GM23338 (cell line): ENCODE measurements around the gene CACNA1A. TPM values are rescaled to one million over a fixed set of nuclear protein-coding genes. Genes with fewer than 3 reads are reported as not detected.

Experiments used
- ATAC-seq: fragments of 200-7000 bp; cut with Tn5 transposase; 3 replicates; pipeline ENCODE4 v1.9.1; 2020
- DNase-seq: peaks from one replicate; pipeline ENCODE4 v3.0.0-alpha.2; 2015; ENCODE audit warnings: low spot score
- H2AFZ ChIP-seq: fragments of 200-600 bp; sonication (generic); 2 replicates; pipeline ENCODE4 v1.8.0; 2016; ENCODE audit warnings: antibody characterized with exemption, mild to moderate bottlenecking, moderate library complexity
- H3F3A ChIP-seq: fragments of 200-600 bp; sonication (generic); replicated peaks from 2 replicates; pipeline ENCODE4 v1.8.0; 2017; ENCODE audit warnings: antibody characterized with exemption, mixed run types, low read depth
- H3K27ac ChIP-seq: fragments of 200-600 bp; sonication (generic); 2 replicates; pipeline ENCODE4 v1.6.1; 2016; ENCODE audit warnings: low read depth
- H3K27me3 ChIP-seq: fragments of 200-600 bp; sonication (generic); 2 replicates; pipeline ENCODE4 v1.8.0; 2016; ENCODE audit warnings: mild to moderate bottlenecking, mixed run types, moderate library complexity; ENCODE audit not compliant: insufficient read depth
- H3K36me3 ChIP-seq: fragments of 200-600 bp; sonication (generic); 2 replicates; pipeline ENCODE4 v1.8.0; 2016; ENCODE audit warnings: mild to moderate bottlenecking; ENCODE audit not compliant: insufficient read depth
- H3K4me1 ChIP-seq: fragments of 200-600 bp; sonication (generic); 2 replicates; pipeline ENCODE4 v1.8.0; 2016; ENCODE audit warnings: mild to moderate bottlenecking, moderate library complexity; ENCODE audit not compliant: insufficient read depth
- H3K4me2 ChIP-seq: fragments of 200-600 bp; sonication (generic); 2 replicates; pipeline ENCODE4 v1.7.1; 2017; ENCODE audit warnings: mixed run types
- H3K4me3 ChIP-seq: fragments of 200-600 bp; sonication (generic); 2 replicates; pipeline ENCODE4 v1.6.1; 2016; ENCODE audit warnings: mixed run types
- H3K79me2 ChIP-seq: fragments of 200-600 bp; sonication (generic); replicated peaks from 2 replicates; pipeline ENCODE4 v1.8.0; 2017; ENCODE audit warnings: mild to moderate bottlenecking; ENCODE audit not compliant: insufficient read depth
- H3K9me2 ChIP-seq: fragments of 200-600 bp; sonication (generic); 2 replicates; pipeline ENCODE4 v1.8.0; 2017; ENCODE audit not compliant: insufficient read depth
- H4K20me1 ChIP-seq: fragments of 200-600 bp; sonication (generic); replicated peaks from 2 replicates; pipeline ENCODE4 v1.8.0; 2017; ENCODE audit warnings: mild to moderate bottlenecking; ENCODE audit not compliant: insufficient read depth
- H3K27ac Mint-ChIP-seq: 2 replicates; pipeline ENCODE4 v1.8.0; 2020; ENCODE audit warnings: inconsistent platforms, mild to moderate bottlenecking, moderate library complexity, mixed read lengths
- H3K27me3 Mint-ChIP-seq: 3 replicates; pipeline ENCODE4 v1.8.0; 2022; ENCODE audit warnings: low read depth, mild to moderate bottlenecking, moderate library complexity, mixed read lengths, inconsistent platforms; ENCODE audit not compliant: insufficient read depth, poor library complexity
- H3K36me3 Mint-ChIP-seq: 3 replicates; pipeline ENCODE4 v1.8.0; 2021; ENCODE audit warnings: low read depth, mild to moderate bottlenecking, inconsistent platforms, moderate library complexity, mixed read lengths
- H3K4me1 Mint-ChIP-seq: 3 replicates; pipeline ENCODE4 v1.8.0; 2020; ENCODE audit warnings: mild to moderate bottlenecking, inconsistent platforms, mixed read lengths
- H3K4me3 Mint-ChIP-seq: 3 replicates; pipeline ENCODE4 v1.8.0; 2021; ENCODE audit warnings: moderate library complexity, mild to moderate bottlenecking, inconsistent platforms, mixed read lengths
- H3K9me3 Mint-ChIP-seq: 3 replicates; pipeline ENCODE4 v1.8.0; 2020; ENCODE audit warnings: moderate library complexity, mild to moderate bottlenecking, inconsistent platforms, mixed read lengths
- CREB1 ChIP-seq: fragments of 250-450 bp; sonication (Bioruptor Pico); IDR thresholded peaks from 2 replicates; pipeline ENCODE4 v1.5.0; 2020; ENCODE audit warnings: low read depth, mild to moderate bottlenecking, moderate library complexity
- JUNB ChIP-seq: IDR thresholded peaks from one replicate; pipeline ENCODE4 v1.6.1; 2016; ENCODE audit warnings: antibody characterized with exemption; ENCODE audit not compliant: unreplicated experiment
- POLR2AphosphoS5 ChIP-seq: IDR thresholded peaks from 2 replicates; pipeline ENCODE4 v1.6.1; 2016; ENCODE audit warnings: antibody characterized with exemption, low read depth
- ZNF114 ChIP-seq: fragments of 250-450 bp; sonication (Bioruptor Pico); IDR thresholded peaks from 2 replicates; pipeline ENCODE4 v1.5.0; 2020; ENCODE audit warnings: mild to moderate bottlenecking, moderate library complexity
- ZNF331 ChIP-seq: fragments of 250-450 bp; sonication (Bioruptor Pico); IDR thresholded peaks from 2 replicates; pipeline ENCODE4 v1.5.0; 2020; ENCODE audit warnings: low read depth, mild to moderate bottlenecking, moderate library complexity
- polyA plus RNA-seq: library from polyadenylated mRNA; unstranded; fragments of >200 nt; fragmentation: Nextera tagmentation; extraction: Ambion mirVana; gene quantifications from 2 replicates; pipeline ENCODE4 v1.2.1, GENCODE V29; 2016
- total RNA-seq: library from RNA; depleted of rRNA; stranded (reverse); fragments of >200 nt; shearing (Covaris generic); gene quantifications from 2 replicates; pipeline ENCODE4 v1.2.3, GENCODE V29; 2014
- TF ChIP-seq, protein P1 (sequence below): IDR thresholded peaks from one replicate; pipeline ENCODE4 v1.6.1; 2018; ENCODE audit warnings: antibody characterized with exemption; ENCODE audit not compliant: unreplicated experiment
- TF ChIP-seq, protein P2 (sequence below): IDR thresholded peaks from 2 replicates; pipeline ENCODE4 v1.6.1; 2016; ENCODE audit warnings: antibody characterized with exemption
- TF ChIP-seq, protein P3 (sequence below), 2 experiments: fragments of 200-600 bp in 1 of 2; sonication (generic) in 1 of 2; conservative IDR thresholded peaks; 2 replicates each; pipeline versions ENCODE4 v1.5.1 to v1.6.1; 2016 to 2017; ENCODE audit warnings: antibody characterized with exemption in 2 of 2, low read depth in 2 of 2, mild to moderate bottlenecking in 2 of 2, moderate library complexity in 1 of 2
- TF ChIP-seq, protein P4 (sequence below): fragments of 250-450 bp; sonication (Bioruptor Pico); IDR thresholded peaks from 2 replicates; pipeline ENCODE4 v1.5.0; 2020; ENCODE audit warnings: mild to moderate bottlenecking, moderate library complexity

CACNA1A gene
- total and polyA plus RNA-seq, 2 experiments from 2014 or later, result 7.4 to 20.3 TPM

DNA sequence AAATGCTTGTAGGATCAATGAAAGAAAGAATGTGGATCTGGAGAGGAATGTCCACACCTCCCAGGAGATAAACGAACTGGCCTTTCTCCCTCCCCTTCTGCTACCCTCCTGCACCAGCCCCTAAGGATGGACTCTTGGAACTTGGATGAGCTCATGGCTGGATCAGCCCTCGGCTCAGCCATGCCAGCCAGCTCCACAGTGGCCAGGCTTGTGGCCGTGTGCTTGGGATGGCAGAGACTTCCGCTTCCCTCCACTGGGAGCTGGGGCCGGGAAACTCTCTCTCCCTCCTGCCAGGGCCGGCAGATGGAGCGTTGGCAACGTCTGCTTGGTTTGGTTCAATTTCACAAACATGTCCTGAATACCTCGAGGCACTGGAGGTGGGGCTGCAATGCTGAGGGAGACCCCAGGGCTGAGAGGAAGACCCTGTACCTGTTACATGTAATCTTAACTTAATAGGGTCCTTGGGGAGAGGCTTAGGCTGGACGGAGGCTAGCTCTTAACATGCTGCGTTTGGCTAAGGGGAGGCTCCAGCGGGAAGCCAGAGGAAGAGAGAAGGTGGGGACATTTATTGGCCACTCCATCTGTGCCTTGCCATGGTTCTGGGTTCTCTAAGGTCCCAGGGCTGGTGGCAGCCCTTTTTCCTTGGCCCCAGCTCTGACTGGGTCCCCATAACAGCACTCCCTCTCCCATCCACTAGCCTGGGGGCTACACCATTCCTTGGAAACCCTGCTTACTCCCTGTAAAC, 203.6 kb downstream of the CACNA1A start (continued):
- TF ChIP-seq, protein P1, sequence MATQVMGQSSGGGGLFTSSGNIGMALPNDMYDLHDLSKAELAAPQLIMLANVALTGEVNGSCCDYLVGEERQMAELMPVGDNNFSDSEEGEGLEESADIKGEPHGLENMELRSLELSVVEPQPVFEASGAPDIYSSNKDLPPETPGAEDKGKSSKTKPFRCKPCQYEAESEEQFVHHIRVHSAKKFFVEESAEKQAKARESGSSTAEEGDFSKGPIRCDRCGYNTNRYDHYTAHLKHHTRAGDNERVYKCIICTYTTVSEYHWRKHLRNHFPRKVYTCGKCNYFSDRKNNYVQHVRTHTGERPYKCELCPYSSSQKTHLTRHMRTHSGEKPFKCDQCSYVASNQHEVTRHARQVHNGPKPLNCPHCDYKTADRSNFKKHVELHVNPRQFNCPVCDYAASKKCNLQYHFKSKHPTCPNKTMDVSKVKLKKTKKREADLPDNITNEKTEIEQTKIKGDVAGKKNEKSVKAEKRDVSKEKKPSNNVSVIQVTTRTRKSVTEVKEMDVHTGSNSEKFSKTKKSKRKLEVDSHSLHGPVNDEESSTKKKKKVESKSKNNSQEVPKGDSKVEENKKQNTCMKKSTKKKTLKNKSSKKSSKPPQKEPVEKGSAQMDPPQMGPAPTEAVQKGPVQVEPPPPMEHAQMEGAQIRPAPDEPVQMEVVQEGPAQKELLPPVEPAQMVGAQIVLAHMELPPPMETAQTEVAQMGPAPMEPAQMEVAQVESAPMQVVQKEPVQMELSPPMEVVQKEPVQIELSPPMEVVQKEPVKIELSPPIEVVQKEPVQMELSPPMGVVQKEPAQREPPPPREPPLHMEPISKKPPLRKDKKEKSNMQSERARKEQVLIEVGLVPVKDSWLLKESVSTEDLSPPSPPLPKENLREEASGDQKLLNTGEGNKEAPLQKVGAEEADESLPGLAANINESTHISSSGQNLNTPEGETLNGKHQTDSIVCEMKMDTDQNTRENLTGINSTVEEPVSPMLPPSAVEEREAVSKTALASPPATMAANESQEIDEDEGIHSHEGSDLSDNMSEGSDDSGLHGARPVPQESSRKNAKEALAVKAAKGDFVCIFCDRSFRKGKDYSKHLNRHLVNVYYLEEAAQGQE, result no peak
- TF ChIP-seq CREB1 (CRISPR knock-in tag) (no peak), JUNB (no peak), ZNF331 (CRISPR knock-in tag) (no peak), ZNF114 (CRISPR knock-in tag) (no peak)
- TF ChIP-seq, protein P2, sequence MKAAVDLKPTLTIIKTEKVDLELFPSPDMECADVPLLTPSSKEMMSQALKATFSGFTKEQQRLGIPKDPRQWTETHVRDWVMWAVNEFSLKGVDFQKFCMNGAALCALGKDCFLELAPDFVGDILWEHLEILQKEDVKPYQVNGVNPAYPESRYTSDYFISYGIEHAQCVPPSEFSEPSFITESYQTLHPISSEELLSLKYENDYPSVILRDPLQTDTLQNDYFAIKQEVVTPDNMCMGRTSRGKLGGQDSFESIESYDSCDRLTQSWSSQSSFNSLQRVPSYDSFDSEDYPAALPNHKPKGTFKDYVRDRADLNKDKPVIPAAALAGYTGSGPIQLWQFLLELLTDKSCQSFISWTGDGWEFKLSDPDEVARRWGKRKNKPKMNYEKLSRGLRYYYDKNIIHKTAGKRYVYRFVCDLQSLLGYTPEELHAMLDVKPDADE, result no peak
- TF ChIP-seq, protein P3, sequence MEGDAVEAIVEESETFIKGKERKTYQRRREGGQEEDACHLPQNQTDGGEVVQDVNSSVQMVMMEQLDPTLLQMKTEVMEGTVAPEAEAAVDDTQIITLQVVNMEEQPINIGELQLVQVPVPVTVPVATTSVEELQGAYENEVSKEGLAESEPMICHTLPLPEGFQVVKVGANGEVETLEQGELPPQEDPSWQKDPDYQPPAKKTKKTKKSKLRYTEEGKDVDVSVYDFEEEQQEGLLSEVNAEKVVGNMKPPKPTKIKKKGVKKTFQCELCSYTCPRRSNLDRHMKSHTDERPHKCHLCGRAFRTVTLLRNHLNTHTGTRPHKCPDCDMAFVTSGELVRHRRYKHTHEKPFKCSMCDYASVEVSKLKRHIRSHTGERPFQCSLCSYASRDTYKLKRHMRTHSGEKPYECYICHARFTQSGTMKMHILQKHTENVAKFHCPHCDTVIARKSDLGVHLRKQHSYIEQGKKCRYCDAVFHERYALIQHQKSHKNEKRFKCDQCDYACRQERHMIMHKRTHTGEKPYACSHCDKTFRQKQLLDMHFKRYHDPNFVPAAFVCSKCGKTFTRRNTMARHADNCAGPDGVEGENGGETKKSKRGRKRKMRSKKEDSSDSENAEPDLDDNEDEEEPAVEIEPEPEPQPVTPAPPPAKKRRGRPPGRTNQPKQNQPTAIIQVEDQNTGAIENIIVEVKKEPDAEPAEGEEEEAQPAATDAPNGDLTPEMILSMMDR (conservative IDR thresholded peaks at IDR 0.05; ENCODE audit: low read depth in 2 of 2), result no peak

DNA sequence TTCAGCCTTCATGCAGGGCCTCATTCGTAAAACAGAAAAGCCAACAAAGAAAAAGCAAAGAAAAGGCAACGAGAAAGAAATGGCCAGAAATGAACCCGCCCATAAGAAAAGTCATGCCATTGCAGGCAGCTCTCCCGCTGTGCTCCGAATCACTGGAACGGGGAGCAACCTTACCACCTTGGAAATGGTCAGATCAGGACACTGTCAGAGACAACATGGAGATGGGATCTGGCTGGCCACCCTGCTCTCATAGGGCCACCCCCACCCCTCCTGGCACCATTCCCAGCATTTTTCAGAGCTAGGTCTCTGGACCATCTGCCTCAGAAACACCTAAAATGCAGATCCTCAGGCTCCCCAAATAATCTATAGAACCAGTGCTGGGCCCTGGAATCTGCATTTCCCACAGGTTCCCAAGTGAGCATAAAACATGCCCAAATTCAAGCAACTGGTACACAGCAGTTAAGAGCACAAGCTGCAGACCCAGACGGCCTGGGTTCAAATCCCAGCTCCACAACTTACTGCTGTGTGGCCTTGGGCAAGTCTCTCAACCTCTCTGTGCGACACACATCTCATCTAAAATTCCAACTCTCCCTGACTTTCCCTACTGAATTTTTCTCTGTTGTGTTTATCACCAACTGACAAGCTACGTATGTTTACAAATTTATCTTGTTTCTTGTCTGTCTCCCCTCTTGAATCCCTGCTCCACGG, 204.5 kb downstream of the CACNA1A start:
- peaks cover 3% of the 10 kb centered on the region; the same call in 1 of the 3 replicates for H3K9me3 Mint-ChIP-seq
- H3K9me2 ChIP-seq, result no peaks in the 10 kb centered on the region
- peaks cover 5% of the 10 kb centered on the region; the same call in 1 of the 2 replicates for H3K27me3 ChIP-seq
- H3K4me1 Mint-ChIP-seq, result peaks cover 6% of the 10 kb centered on the region; the same call in 1 of the 3 replicates
- H3K4me3 ChIP-seq, result no peak overlapping the region
- H3K4me1 ChIP-seq, result peaks cover 4% of the 10 kb centered on the region; the same call in 1 of the 2 replicates
- no peaks in the 10 kb centered on the region; the same call in 1 of the 2 replicates for H4K20me1 ChIP-seq
- ATAC-seq, result no peak
- H3K4me3 Mint-ChIP-seq, result no peak overlapping the region
- peaks cover 8% of the 10 kb centered on the region; the same call in 2 of the 3 replicates for H3K36me3 Mint-ChIP-seq
- no peak overlapping the region for H3K27ac ChIP-seq
- H3F3A ChIP-seq, result 0 out of 2 replicates have a peak, but pooled peaks cover 6% of the 10 kb centered on the region
- no peaks in the 10 kb centered on the region for H3K36me3 ChIP-seq
- no peaks in the 10 kb centered on the region for H3K79me2 ChIP-seq
- H3K4me2 ChIP-seq, result no peak overlapping the region
- peaks cover 3% of the 10 kb centered on the region for H3K27me3 Mint-ChIP-seq
- no peak for DNase-seq
- no peak overlapping the region for H2AFZ ChIP-seq
- no peak overlapping the region for H3K27ac Mint-ChIP-seq
- TF ChIP-seq ZNF331 (CRISPR knock-in tag) (no peak), JUNB (no peak), POLR2AphosphoS5 (no peak), CREB1 (CRISPR knock-in tag) (no peak), ZNF114 (CRISPR knock-in tag) (no peak)
- TF ChIP-seq, protein P4, sequence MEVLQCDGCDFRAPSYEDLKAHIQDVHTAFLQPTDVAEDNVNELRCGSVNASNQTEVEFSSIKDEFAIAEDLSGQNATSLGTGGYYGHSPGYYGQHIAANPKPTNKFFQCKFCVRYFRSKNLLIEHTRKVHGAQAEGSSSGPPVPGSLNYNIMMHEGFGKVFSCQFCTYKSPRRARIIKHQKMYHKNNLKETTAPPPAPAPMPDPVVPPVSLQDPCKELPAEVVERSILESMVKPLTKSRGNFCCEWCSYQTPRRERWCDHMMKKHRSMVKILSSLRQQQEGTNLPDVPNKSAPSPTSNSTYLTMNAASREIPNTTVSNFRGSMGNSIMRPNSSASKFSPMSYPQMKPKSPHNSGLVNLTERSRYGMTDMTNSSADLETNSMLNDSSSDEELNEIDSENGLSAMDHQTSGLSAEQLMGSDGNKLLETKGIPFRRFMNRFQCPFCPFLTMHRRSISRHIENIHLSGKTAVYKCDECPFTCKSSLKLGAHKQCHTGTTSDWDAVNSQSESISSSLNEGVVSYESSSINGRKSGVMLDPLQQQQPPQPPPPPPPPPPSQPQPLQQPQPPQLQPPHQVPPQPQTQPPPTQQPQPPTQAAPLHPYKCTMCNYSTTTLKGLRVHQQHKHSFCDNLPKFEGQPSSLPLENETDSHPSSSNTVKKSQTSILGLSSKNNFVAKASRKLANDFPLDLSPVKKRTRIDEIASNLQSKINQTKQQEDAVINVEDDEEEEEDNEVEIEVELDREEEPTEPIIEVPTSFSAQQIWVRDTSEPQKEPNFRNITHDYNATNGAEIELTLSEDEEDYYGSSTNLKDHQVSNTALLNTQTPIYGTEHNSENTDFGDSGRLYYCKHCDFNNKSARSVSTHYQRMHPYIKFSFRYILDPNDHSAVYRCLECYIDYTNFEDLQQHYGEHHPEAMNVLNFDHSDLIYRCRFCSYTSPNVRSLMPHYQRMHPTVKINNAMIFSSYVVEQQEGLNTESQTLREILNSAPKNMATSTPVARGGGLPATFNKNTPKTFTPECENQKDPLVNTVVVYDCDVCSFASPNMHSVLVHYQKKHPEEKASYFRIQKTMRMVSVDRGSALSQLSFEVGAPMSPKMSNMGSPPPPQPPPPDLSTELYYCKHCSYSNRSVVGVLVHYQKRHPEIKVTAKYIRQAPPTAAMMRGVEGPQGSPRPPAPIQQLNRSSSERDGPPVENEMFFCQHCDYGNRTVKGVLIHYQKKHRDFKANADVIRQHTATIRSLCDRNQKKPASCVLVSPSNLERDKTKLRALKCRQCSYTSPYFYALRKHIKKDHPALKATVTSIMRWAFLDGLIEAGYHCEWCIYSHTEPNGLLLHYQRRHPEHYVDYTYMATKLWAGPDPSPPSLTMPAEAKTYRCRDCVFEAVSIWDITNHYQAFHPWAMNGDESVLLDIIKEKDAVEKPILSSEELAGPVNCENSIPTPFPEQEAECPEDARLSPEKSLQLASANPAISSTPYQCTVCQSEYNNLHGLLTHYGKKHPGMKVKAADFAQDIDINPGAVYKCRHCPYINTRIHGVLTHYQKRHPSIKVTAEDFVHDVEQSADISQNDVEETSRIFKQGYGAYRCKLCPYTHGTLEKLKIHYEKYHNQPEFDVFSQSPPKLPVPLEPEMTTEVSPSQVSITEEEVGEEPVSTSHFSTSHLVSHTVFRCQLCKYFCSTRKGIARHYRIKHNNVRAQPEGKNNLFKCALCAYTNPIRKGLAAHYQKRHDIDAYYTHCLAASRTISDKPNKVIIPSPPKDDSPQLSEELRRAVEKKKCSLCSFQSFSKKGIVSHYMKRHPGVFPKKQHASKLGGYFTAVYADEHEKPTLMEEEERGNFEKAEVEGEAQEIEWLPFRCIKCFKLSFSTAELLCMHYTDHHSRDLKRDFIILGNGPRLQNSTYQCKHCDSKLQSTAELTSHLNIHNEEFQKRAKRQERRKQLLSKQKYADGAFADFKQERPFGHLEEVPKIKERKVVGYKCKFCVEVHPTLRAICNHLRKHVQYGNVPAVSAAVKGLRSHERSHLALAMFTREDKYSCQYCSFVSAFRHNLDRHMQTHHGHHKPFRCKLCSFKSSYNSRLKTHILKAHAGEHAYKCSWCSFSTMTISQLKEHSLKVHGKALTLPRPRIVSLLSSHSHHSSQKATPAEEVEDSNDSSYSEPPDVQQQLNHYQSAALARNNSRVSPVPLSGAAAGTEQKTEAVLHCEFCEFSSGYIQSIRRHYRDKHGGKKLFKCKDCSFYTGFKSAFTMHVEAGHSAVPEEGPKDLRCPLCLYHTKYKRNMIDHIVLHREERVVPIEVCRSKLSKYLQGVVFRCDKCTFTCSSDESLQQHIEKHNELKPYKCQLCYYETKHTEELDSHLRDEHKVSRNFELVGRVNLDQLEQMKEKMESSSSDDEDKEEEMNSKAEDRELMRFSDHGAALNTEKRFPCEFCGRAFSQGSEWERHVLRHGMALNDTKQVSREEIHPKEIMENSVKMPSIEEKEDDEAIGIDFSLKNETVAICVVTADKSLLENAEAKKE (CRISPR knock-in tag), result no peak
